Measurements from ENCODE around the gene GZMM. TPM values are rescaled to one million over a fixed set of nuclear protein-coding genes. Genes with fewer than 3 reads are reported as not detected.
A peak's percentile ranks its signal among the peaks of the same experiment; 100 is the strongest.

Gene GZMM
- total RNA-seq, 1 experiment from 2014 or later = 0.66 TPM

GRCh38 chr19:539429-540030 lies 4.3 kb upstream of the GZMM start:
- Histone ChIP-seq H3K4me2 (ENCODE audit: insufficient read depth, insufficient read length, low read length) (no peak overlapping the region), H3T11ph (ENCODE audit: low read length) (no peak overlapping the region), H3K18ac (ENCODE audit: insufficient read length, low read depth, low read length) (no peak overlapping the region), H3K27ac (ENCODE audit: insufficient read length, low read depth, low read length) (no peak overlapping the region), H4K91ac (ENCODE audit: insufficient read length, low read depth, low read length) (no peak overlapping the region), H2BK5ac (ENCODE audit: insufficient read length, low read length) (no peak overlapping the region), H2BK15ac (ENCODE audit: low read depth, low read length) (no peak overlapping the region), H2BK120ac (ENCODE audit: low read depth, low read length, poor library complexity, severe bottlenecking) (no peak overlapping the region), H3K9me3 (ENCODE audit: control insufficient read depth, low read depth, low read length) (no peaks in the 10 kb centered on the region), H3K79me1 (ENCODE audit: insufficient read depth, low read depth, low read length, poor library complexity, severe bottlenecking) (no peaks in the 10 kb centered on the region), H2AK5ac (ENCODE audit: insufficient read length, low read length) (no peak overlapping the region), H3K4ac (ENCODE audit: low read depth, low read length) (no peak overlapping the region), H3K14ac (ENCODE audit: insufficient read depth, low read length) (no peak overlapping the region), H4K5ac (ENCODE audit: insufficient read length, low read depth, low read length) (no peak overlapping the region), H2BK12ac (ENCODE audit: insufficient read length, low read depth, low read length) (no peak overlapping the region), H3K9ac (ENCODE audit: extremely low read depth, insufficient read length, low read length) (no peak overlapping the region), H3K79me2 (ENCODE audit: insufficient read depth, low read length) (peaks cover 2% of the 10 kb centered on the region; the same call in 1 of the 2 replicates), H2BK20ac (ENCODE audit: low read depth, low read length, poor library complexity, severe bottlenecking) (no peak overlapping the region), H3K23ac (ENCODE audit: insufficient read length, low read depth, low read length) (no peak overlapping the region), H3K56ac (ENCODE audit: insufficient read length, low read depth, low read length) (no peak overlapping the region), H3K27me3 (ENCODE audit: insufficient read depth, low read length) (no peaks in the 10 kb centered on the region), H3K4me1 (ENCODE audit: insufficient read depth, low read length) (no peaks in the 10 kb centered on the region), H3K23me2 (ENCODE audit: insufficient read length, low read depth, low read length, poor library complexity, severe bottlenecking) (no peaks in the 10 kb centered on the region), H4K20me1 (ENCODE audit: control insufficient read depth, insufficient read depth, insufficient read length) (no peaks in the 10 kb centered on the region), H4K8ac (replicated peaks; ENCODE audit: insufficient read length, low read depth, low read length) (no peak overlapping the region), H2AFZ (ENCODE audit: low read length) (no peak overlapping the region)
- Mint-ChIP-seq H3K27me3 (ENCODE audit: low read depth) (peaks cover 5% of the 10 kb centered on the region; the same call in 1 of the 2 replicates), H3K27ac (no peak overlapping the region), H3K9me3 (no peaks in the 10 kb centered on the region), H3K4me1 (peaks cover 0 to 2% of the 10 kb centered on the region in 2 experiments; a peak in 2 of 4 replicates), H3K36me3 (ENCODE audit: insufficient read depth in 1 of 3, low read depth in 3 of 3) (peaks cover 13 to 33% (median 33%) of the 10 kb centered on the region in 3 experiments), H3K4me3 (no peak overlapping the region)
- no peak for TF ChIP-seq CTCF (conservative IDR thresholded peaks at IDR 0.05)
- DNase-seq = peak; percentile 23
- no CpG with 5 or more reads among the region's 30 CpGs for WGBS (ENCODE audit: extremely low coverage, insufficient read length, low lambda C conversion rate)
